Liver (tissue), 9 donors: ENCODE data around the gene PDE6B. TPM values are rescaled to one million over a fixed set of nuclear protein-coding genes. Genes with fewer than 3 reads are reported as not detected.

ENCODE experiments used
- DNase-seq: peaks from one replicate; pipeline ENCODE4 v3.0.0-alpha.2; 2017; ENCODE audit warnings: low spot score
- H3K27ac ChIP-seq, 2 donors: one replicate each; pipeline ENCODE4 v1.7.0; 2013; ENCODE audit warnings: inconsistent platforms in 2 of 2, low read length in 2 of 2, control low read depth in 1 of 2, low read depth in 1 of 2, mild to moderate bottlenecking in 1 of 2
- H3K27me3 ChIP-seq, 4 donors: one replicate each; pipeline versions ENCODE4 v1.6.1 to v1.7.0; 2013; ENCODE audit warnings: low read length in 3 of 4, inconsistent platforms in 1 of 4, mild to moderate bottlenecking in 1 of 4, moderate library complexity in 1 of 4; ENCODE audit not compliant: control insufficient read depth in 4 of 4, insufficient read depth in 4 of 4
- H3K36me3 ChIP-seq, 4 donors: one replicate each; pipeline versions ENCODE4 v1.6.1 to v1.7.0; 2013; ENCODE audit warnings: low read length in 3 of 4, mild to moderate bottlenecking in 3 of 4, low read depth in 1 of 4, moderate library complexity in 1 of 4; ENCODE audit not compliant: control insufficient read depth in 4 of 4, insufficient read depth in 3 of 4
- H3K4me1 ChIP-seq, 4 donors: one replicate each; pipeline versions ENCODE4 v1.6.1 to v1.7.0; 2013; ENCODE audit warnings: low read length in 3 of 4, mild to moderate bottlenecking in 3 of 4, moderate library complexity in 1 of 4; ENCODE audit not compliant: control insufficient read depth in 4 of 4, insufficient read depth in 4 of 4
- H3K4me3 ChIP-seq, 3 donors: one replicate each; pipeline versions ENCODE4 v1.6.1 to v1.7.0; 2013; ENCODE audit warnings: low read length in 3 of 3, control low read depth in 1 of 3, low read depth in 1 of 3, mild to moderate bottlenecking in 1 of 3
- H3K9ac ChIP-seq, 2 donors: one replicate each; pipeline ENCODE4 v1.7.0; 2013; ENCODE audit warnings: low read length in 2 of 2, mild to moderate bottlenecking in 2 of 2, moderate library complexity in 2 of 2, control low read depth in 1 of 2, low read depth in 1 of 2
- H3K9me3 ChIP-seq, 4 donors: one replicate each; pipeline versions ENCODE4 v1.6.1 to v1.7.0; 2013; ENCODE audit warnings: low read length in 3 of 4; ENCODE audit not compliant: control insufficient read depth in 4 of 4
- EGR1 ChIP-seq, 2 donors: IDR thresholded peaks; 2 replicates each; pipeline ENCODE4 v1.6.1; 2016 to 2018; ENCODE audit warnings: antibody characterized with exemption in 2 of 2, low read depth in 2 of 2
- FOXA1 ChIP-seq: IDR thresholded peaks from 2 replicates; pipeline ENCODE4 v1.6.1; 2016; ENCODE audit warnings: antibody characterized with exemption
- FOXA2 ChIP-seq: IDR thresholded peaks from 2 replicates; pipeline ENCODE4 v1.6.1; 2016; ENCODE audit warnings: antibody characterized with exemption
- GABPA ChIP-seq, 2 donors: IDR thresholded peaks in 1 of 2; conservative IDR thresholded peaks in 1 of 2; 2 replicates each; pipeline ENCODE4 v1.6.1; 2016; ENCODE audit warnings: antibody characterized with exemption in 2 of 2, mild to moderate bottlenecking in 1 of 2, moderate library complexity in 1 of 2
- HNF4A ChIP-seq, 2 donors: conservative IDR thresholded peaks; 2 replicates each; pipeline ENCODE4 v1.6.1; 2016; ENCODE audit warnings: antibody characterized with exemption in 2 of 2, mild to moderate bottlenecking in 2 of 2
- HNF4G ChIP-seq: IDR thresholded peaks from 2 replicates; pipeline ENCODE4 v1.6.1; 2016; ENCODE audit warnings: antibody characterized with exemption
- JUND ChIP-seq, 2 donors: IDR thresholded peaks; 2 replicates each; pipeline ENCODE4 v1.6.1; 2016; ENCODE audit warnings: antibody characterized with exemption in 2 of 2
- NR2F2 ChIP-seq: IDR thresholded peaks from 2 replicates; pipeline ENCODE4 v1.6.1; 2016; ENCODE audit warnings: antibody characterized with exemption
- RAD21 ChIP-seq, 2 donors: IDR thresholded peaks; 2 replicates each; pipeline ENCODE4 v1.6.1; 2016; ENCODE audit warnings: antibody characterized with exemption in 2 of 2, mild to moderate bottlenecking in 2 of 2
- RXRA ChIP-seq, 2 donors: IDR thresholded peaks; 2 replicates each; pipeline ENCODE4 v1.6.1; 2017 to 2018; ENCODE audit warnings: antibody characterized with exemption in 2 of 2, mild to moderate bottlenecking in 1 of 2
- SP1 ChIP-seq: IDR thresholded peaks from 2 replicates; pipeline ENCODE4 v1.6.1; 2018; ENCODE audit warnings: antibody characterized with exemption, mild to moderate bottlenecking
- TAF1 ChIP-seq: conservative IDR thresholded peaks from 2 replicates; pipeline ENCODE4 v1.6.1; 2016; ENCODE audit warnings: antibody characterized with exemption, mild to moderate bottlenecking
- YY1 ChIP-seq: IDR thresholded peaks from 2 replicates; pipeline ENCODE4 v1.6.1; 2016; ENCODE audit warnings: antibody characterized with exemption, mild to moderate bottlenecking
- WGBS: extraction: QIAGEN DNeasy Blood & Tissue Kit; methylation state at CpG from one replicate; pipeline ENCODE4 v1.1.7; 2013; 5-methylcytosine and 5-hydroxymethylcytosine counted together
- polyA plus RNA-seq, 2 donors: library from polyadenylated mRNA; stranded (reverse) in 1 of 2; unstranded in 1 of 2; fragments of 200-250 nt in 1 of 2; fragments of >200 nt in 1 of 2; fragmentation: Nextera tagmentation in 1 of 2; extraction: Ambion mirVana in 1 of 2; gene quantifications; one replicate each; pipeline versions ENCODE4 v1.2.1 to v1.2.3, GENCODE V29; 2013 to 2015
- total RNA-seq, 2 donors: library from RNA; depleted of rRNA; stranded (reverse); fragments of >200 nt; gene quantifications; one replicate each; pipeline ENCODE4 v1.2.3, GENCODE V29; 2014
- TF ChIP-seq, protein P1 (sequence below): IDR thresholded peaks from 2 replicates; pipeline ENCODE4 v1.6.1; 2016; ENCODE audit warnings: antibody characterized with exemption
- TF ChIP-seq, protein P2 (sequence below): IDR thresholded peaks from 2 replicates; pipeline ENCODE4 v1.6.1; 2016; ENCODE audit warnings: antibody characterized with exemption, mild to moderate bottlenecking
- TF ChIP-seq, protein P3 (sequence below): fragments of 150-350 bp; IDR thresholded peaks from 2 replicates; pipeline ENCODE4 v1.5.1; 2017; ENCODE audit warnings: improper control_type of control experiment, low read depth, low read length; ENCODE audit not compliant: missing input control
- TF ChIP-seq, protein P4 (sequence below): IDR thresholded peaks from 2 replicates; pipeline ENCODE4 v1.6.1; 2016; ENCODE audit warnings: antibody characterized with exemption
- TF ChIP-seq, protein P5 (sequence below): IDR thresholded peaks from 2 replicates; pipeline ENCODE4 v1.6.1; 2016; ENCODE audit warnings: antibody characterized with exemption
- donor health status: healthy.
- donor health status: healthy.
- donor health status: healthy.
- donor health status: healthy.
- donor health status: healthy.

The PDE6B gene
- total and polyA plus RNA-seq, 4 donors, result 0.28 to 7.3 (median 0.49) TPM

DNA sequence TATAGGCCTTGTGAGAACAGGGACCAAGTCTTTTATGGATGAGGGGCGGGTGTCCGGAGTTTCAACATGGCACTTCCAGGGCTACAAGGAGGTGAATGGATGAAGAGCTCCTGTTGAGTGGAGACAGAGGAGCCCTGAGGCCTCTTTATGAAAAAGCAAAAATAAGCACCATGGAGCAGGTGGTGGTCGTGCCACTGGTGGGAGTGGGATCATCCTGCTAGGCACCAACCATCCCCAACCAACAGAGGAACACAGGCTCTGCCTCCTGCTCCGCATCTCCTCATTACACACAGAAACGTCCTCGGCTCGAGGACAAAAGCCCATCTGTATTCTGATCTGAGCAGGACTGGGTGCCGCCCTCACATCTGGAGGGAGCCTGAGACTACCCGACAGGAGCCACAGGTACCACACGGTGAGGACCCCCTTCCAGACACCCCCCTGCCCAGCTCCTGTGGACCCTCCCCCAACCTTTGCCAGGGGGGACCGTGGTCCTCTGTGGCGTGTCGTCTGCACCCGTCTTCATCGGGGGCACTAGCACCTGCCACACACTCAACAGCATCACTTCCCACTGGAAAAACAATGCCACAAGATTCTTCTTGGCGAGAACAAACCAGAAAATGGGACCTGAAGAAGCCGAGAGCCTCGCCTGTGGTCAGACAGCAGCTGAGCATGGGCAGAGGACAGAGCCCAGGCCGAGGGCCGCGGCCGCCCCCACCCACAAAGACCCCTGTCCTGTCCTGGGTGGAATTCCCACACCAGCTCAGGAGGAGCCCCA lies 3.9 kb upstream of the PDE6B start:
- Histone ChIP-seq H3K27ac (no peak overlapping the region), H3K9ac (no peak overlapping the region), H3K27me3 (no peaks in the 10 kb centered on the region), H3K4me3 (no peak overlapping the region), H3K9me3 (peaks cover 0 to 2% (median 0%) of the 10 kb centered on the region in 4 donors), H3K4me1 (no peaks in the 10 kb centered on the region), H3K36me3 (no peaks in the 10 kb centered on the region)
- DNase-seq, result no peak
- no peak for TF ChIP-seq TAF1
- no peak for TF ChIP-seq HNF4A (conservative IDR thresholded peaks at IDR 0.05)
- TF ChIP-seq JUND (IDR thresholded peaks at IDR 0.05), result no peak
- no peak for TF ChIP-seq FOXA2
- no peak for TF ChIP-seq GABPA (IDR thresholded peaks at IDR 0.05 in 1 of 2, conservative IDR thresholded peaks at IDR 0.05 in 1 of 2)
- TF ChIP-seq RXRA (IDR thresholded peaks at IDR 0.05), result no peak
- TF ChIP-seq, protein P1, sequence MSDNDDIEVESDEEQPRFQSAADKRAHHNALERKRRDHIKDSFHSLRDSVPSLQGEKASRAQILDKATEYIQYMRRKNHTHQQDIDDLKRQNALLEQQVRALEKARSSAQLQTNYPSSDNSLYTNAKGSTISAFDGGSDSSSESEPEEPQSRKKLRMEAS, result no peak
- TF ChIP-seq EGR1 (IDR thresholded peaks at IDR 0.05; ENCODE audit: low read depth in 2 of 2), result no peak
- no peak for TF ChIP-seq RAD21 (IDR thresholded peaks at IDR 0.05)
- TF ChIP-seq, protein P2, sequence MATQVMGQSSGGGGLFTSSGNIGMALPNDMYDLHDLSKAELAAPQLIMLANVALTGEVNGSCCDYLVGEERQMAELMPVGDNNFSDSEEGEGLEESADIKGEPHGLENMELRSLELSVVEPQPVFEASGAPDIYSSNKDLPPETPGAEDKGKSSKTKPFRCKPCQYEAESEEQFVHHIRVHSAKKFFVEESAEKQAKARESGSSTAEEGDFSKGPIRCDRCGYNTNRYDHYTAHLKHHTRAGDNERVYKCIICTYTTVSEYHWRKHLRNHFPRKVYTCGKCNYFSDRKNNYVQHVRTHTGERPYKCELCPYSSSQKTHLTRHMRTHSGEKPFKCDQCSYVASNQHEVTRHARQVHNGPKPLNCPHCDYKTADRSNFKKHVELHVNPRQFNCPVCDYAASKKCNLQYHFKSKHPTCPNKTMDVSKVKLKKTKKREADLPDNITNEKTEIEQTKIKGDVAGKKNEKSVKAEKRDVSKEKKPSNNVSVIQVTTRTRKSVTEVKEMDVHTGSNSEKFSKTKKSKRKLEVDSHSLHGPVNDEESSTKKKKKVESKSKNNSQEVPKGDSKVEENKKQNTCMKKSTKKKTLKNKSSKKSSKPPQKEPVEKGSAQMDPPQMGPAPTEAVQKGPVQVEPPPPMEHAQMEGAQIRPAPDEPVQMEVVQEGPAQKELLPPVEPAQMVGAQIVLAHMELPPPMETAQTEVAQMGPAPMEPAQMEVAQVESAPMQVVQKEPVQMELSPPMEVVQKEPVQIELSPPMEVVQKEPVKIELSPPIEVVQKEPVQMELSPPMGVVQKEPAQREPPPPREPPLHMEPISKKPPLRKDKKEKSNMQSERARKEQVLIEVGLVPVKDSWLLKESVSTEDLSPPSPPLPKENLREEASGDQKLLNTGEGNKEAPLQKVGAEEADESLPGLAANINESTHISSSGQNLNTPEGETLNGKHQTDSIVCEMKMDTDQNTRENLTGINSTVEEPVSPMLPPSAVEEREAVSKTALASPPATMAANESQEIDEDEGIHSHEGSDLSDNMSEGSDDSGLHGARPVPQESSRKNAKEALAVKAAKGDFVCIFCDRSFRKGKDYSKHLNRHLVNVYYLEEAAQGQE, result no peak
- no peak for TF ChIP-seq HNF4G
- no peak for TF ChIP-seq SP1
- TF ChIP-seq, protein P3, sequence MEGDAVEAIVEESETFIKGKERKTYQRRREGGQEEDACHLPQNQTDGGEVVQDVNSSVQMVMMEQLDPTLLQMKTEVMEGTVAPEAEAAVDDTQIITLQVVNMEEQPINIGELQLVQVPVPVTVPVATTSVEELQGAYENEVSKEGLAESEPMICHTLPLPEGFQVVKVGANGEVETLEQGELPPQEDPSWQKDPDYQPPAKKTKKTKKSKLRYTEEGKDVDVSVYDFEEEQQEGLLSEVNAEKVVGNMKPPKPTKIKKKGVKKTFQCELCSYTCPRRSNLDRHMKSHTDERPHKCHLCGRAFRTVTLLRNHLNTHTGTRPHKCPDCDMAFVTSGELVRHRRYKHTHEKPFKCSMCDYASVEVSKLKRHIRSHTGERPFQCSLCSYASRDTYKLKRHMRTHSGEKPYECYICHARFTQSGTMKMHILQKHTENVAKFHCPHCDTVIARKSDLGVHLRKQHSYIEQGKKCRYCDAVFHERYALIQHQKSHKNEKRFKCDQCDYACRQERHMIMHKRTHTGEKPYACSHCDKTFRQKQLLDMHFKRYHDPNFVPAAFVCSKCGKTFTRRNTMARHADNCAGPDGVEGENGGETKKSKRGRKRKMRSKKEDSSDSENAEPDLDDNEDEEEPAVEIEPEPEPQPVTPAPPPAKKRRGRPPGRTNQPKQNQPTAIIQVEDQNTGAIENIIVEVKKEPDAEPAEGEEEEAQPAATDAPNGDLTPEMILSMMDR, result no peak
- TF ChIP-seq, protein P4, sequence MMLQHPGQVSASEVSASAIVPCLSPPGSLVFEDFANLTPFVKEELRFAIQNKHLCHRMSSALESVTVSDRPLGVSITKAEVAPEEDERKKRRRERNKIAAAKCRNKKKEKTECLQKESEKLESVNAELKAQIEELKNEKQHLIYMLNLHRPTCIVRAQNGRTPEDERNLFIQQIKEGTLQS, result no peak
- TF ChIP-seq FOXA1, result no peak
- no peak for TF ChIP-seq NR2F2
- TF ChIP-seq YY1, result no peak
- TF ChIP-seq, protein P5, sequence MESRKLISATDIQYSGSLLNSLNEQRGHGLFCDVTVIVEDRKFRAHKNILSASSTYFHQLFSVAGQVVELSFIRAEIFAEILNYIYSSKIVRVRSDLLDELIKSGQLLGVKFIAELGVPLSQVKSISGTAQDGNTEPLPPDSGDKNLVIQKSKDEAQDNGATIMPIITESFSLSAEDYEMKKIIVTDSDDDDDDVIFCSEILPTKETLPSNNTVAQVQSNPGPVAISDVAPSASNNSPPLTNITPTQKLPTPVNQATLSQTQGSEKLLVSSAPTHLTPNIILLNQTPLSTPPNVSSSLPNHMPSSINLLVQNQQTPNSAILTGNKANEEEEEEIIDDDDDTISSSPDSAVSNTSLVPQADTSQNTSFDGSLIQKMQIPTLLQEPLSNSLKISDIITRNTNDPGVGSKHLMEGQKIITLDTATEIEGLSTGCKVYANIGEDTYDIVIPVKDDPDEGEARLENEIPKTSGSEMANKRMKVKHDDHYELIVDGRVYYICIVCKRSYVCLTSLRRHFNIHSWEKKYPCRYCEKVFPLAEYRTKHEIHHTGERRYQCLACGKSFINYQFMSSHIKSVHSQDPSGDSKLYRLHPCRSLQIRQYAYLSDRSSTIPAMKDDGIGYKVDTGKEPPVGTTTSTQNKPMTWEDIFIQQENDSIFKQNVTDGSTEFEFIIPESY, result no peak
- 81% methylated on average over 22 of the region's 22 CpGs for WGBS
